ENCODE results near the gene HMGN5.

GRCh38 chrX:81195259-81195658 lies 6.5 kb downstream of the HMGN5 start:
- TF ChIP-seq CTCF (IDR thresholded peaks at IDR 0.05; ENCODE audit: low read length), result no peak
- no peak for TF ChIP-seq EZH2 (IDR thresholded peaks at IDR 0.05; ENCODE audit: borderline replicate concordance, low read length)
